Sigmoid colon (tissue), 7 donors: ENCODE results near the gene C2orf49. TPM values are rescaled to one million over a fixed set of nuclear protein-coding genes. Genes with fewer than 3 reads are reported as not detected.

Experiments used
- DNase-seq: peaks from one replicate; pipeline ENCODE4 v3.0.0-alpha.2; 2019
- H3K27ac ChIP-seq, 4 donors: fragments of 200-600 bp; sonication (generic); one replicate each; pipeline ENCODE4 v1.5.1; 2016 to 2019; ENCODE audit warnings: mild to moderate bottlenecking in 1 of 4
- H3K27me3 ChIP-seq, 3 donors: fragments of 200-600 bp; sonication (generic); one replicate each; pipeline ENCODE4 v1.5.1; 2019; ENCODE audit warnings: mild to moderate bottlenecking in 1 of 3
- H3K36me3 ChIP-seq, 4 donors: fragments of 200-600 bp; sonication (generic); one replicate each; pipeline ENCODE4 v1.5.1; 2016 to 2019
- H3K4me1 ChIP-seq, 4 donors: fragments of 200-600 bp; sonication (generic); one replicate each; pipeline ENCODE4 v1.5.1; 2017 to 2019
- H3K4me3 ChIP-seq, 4 donors: fragments of 200-600 bp; sonication (generic); one replicate each; pipeline ENCODE4 v1.5.1; 2017 to 2019; ENCODE audit warnings: mild to moderate bottlenecking in 2 of 4, moderate library complexity in 1 of 4
- H3K9me3 ChIP-seq, 4 donors: fragments of 200-600 bp in 3 of 4; sonication (generic) in 3 of 4; one replicate each; pipeline versions ENCODE4 v1.5.1 to v1.6.1; 2013 to 2019
- EP300 ChIP-seq, 4 donors: sonication (generic); formaldehyde crosslinking; IDR thresholded peaks; one replicate each; pipeline ENCODE4 v1.6.1; 2017; ENCODE audit warnings: antibody characterized with exemption in 4 of 4
- POLR2A ChIP-seq, 2 donors: fragments of 450-650 bp; IDR thresholded peaks; one replicate each; pipeline ENCODE4 v1.6.1; 2016; ENCODE audit warnings: antibody characterized with exemption in 2 of 2, mild to moderate bottlenecking in 2 of 2, moderate library complexity in 2 of 2
- POLR2AphosphoS5 ChIP-seq, 4 donors: sonication (generic); formaldehyde crosslinking; IDR thresholded peaks; one replicate each; pipeline ENCODE4 v1.6.1; 2017; ENCODE audit warnings: antibody characterized with exemption in 4 of 4
- WGBS, 2 donors: extraction: QIAGEN DNeasy Blood & Tissue Kit; methylation state at CpG; one replicate each; pipeline ENCODE4 v1.1.7; 2013; 5-methylcytosine and 5-hydroxymethylcytosine counted together
- intact Hi-C: fragments of 100-400 bp; cut with DNase I; formaldehyde crosslinking; loops from one replicate; pipeline ENCODE4 v1.15.1; 2023
- polyA plus RNA-seq, 3 donors: library from polyadenylated mRNA; stranded (reverse); fragments of 200-250 nt; gene quantifications; one replicate each; pipeline ENCODE4 v1.2.3, GENCODE V29; 2013
- total RNA-seq, 4 donors: library from RNA; depleted of rRNA; stranded (reverse); fragments of >200 nt; gene quantifications; one replicate each; pipeline ENCODE4 v1.1.0, GENCODE V29; 2016
- TF ChIP-seq, protein P1 (sequence below), 4 experiments: fragments of 450-650 bp in 3 of 4; fragments of 200-600 bp in 1 of 4; IDR thresholded peaks; one replicate each; pipeline ENCODE4 v1.5.1; 2016 to 2019; ENCODE audit warnings: antibody characterized with exemption in 4 of 4, mild to moderate bottlenecking in 3 of 4, moderate library complexity in 2 of 4
- donor health status: healthy with polysubstance abuse.
- donor health status: Bipolar disorder and iron deficiency.
- donor health status: healthy.

C2orf49 gene
- total and polyA plus RNA-seq, 7 donors, result 8.3 to 22.5 (median 15.7) TPM

DNA sequence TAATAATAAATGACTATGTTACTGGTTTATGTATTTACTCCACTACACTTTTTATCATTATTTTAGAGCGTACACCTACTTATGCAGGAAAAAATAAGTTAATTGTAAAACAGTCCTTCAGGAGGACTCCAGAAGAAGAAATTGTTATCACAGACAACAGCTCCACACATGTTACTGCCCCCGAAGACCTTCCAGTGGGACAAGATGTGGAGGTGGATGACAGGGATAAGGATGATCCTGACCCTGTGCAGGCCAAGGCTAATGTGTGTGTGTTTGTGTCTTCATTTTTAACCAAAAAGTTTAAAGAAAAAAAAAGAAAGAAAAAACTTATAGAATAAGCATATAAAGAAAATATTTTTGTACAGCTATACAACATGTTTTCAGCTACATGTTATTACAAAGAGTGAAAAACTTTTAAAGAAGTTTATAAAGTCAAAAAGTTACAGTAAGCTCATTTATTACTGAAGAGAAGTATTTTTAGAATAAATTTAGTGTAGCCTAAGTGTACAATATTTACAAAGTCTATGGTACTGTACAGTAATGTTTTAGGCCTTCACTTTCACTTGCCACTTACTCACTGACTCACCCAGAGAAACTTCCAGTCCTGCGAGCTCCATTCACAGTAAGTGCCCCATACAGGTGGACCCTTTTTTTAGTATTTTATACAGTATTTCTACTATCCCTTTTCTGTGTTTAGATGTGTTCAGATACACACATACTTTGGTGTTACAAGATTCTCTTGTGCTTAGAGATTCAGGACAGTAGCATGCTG, 15.3 kb upstream of the C2orf49 start:
- H3K27ac ChIP-seq, result no peak overlapping the region
- no peaks in the 10 kb centered on the region for H3K9me3 ChIP-seq
- H3K27me3 ChIP-seq, result no peaks in the 10 kb centered on the region
- DNase-seq, result no peak
- intact Hi-C loops, result no loop called here
- TF ChIP-seq POLR2AphosphoS5 (IDR thresholded peaks at IDR 0.05), result no peak
- TF ChIP-seq EP300 (IDR thresholded peaks at IDR 0.05), result no peak
- no peak for TF ChIP-seq POLR2A (IDR thresholded peaks at IDR 0.05)
- TF ChIP-seq, protein P1, sequence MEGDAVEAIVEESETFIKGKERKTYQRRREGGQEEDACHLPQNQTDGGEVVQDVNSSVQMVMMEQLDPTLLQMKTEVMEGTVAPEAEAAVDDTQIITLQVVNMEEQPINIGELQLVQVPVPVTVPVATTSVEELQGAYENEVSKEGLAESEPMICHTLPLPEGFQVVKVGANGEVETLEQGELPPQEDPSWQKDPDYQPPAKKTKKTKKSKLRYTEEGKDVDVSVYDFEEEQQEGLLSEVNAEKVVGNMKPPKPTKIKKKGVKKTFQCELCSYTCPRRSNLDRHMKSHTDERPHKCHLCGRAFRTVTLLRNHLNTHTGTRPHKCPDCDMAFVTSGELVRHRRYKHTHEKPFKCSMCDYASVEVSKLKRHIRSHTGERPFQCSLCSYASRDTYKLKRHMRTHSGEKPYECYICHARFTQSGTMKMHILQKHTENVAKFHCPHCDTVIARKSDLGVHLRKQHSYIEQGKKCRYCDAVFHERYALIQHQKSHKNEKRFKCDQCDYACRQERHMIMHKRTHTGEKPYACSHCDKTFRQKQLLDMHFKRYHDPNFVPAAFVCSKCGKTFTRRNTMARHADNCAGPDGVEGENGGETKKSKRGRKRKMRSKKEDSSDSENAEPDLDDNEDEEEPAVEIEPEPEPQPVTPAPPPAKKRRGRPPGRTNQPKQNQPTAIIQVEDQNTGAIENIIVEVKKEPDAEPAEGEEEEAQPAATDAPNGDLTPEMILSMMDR (IDR thresholded peaks at IDR 0.05), result no peak
- H3K36me3 ChIP-seq, result no peaks in the 10 kb centered on the region
- H3K4me3 ChIP-seq, result no peak overlapping the region
- 87 to 89% methylated on average over 3 of the region's 3 CpGs for WGBS, 2 donors
- H3K4me1 ChIP-seq, result peaks cover 0 to 9% (median 0%) of the 10 kb centered on the region in 4 donors

DNA sequence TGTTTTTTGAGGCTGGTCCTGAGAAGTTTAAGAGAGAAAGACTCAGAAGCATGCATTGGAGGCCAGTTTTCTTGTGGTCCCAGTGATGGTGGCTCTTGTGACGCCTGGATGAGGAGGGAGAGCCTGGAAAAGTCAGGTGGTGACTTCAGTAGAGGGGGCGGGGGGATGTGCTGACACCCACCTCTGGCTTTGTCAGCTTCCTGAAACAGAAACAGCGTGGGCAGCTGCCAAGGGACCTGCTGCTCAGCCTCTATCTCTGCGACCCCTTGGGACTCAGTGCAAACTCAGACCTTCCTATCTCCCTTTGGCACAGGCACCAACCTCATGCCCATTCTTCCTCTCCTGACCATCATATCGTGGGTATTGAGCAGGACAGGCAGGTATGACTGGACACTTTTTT, 14.2 kb upstream of the C2orf49 start:
- WGBS, 2 donors, result 72 to 81% methylated on average over 5 of the region's 5 CpGs
- intact Hi-C loops, result no loop called here
- DNase-seq, result no peak
- Histone ChIP-seq H3K4me3 (no peak overlapping the region), H3K4me1 (peaks cover 0 to 20% (median 4%) of the 10 kb centered on the region in 4 donors), H3K36me3 (no peaks in the 10 kb centered on the region), H3K27me3 (no peaks in the 10 kb centered on the region), H3K27ac (no peak overlapping the region), H3K9me3 (no peaks in the 10 kb centered on the region)
- TF ChIP-seq, protein P1 (IDR thresholded peaks at IDR 0.05), result no peak
- TF ChIP-seq EP300 (IDR thresholded peaks at IDR 0.05) (no peak), POLR2A (IDR thresholded peaks at IDR 0.05) (no peak), POLR2AphosphoS5 (IDR thresholded peaks at IDR 0.05) (no peak)

DNA sequence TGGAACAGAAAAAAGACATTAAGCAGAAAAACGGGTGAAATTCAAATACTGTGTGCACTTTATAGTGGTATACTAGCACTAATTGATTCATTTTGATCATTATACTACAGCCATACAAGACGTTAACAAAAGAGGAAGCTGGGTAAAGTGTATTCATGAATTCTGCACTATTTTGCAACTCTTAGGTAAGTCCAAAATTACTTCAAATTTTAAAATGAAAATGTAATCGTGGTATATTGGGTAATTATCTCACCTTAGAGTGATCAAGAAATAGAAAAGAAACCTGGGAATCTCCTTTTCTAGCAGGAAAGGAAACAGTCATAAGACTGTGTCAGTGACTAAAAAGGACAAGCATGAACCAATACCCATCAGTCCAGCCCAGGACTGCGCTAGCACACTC, 13.2 kb upstream of the C2orf49 start:
- intact Hi-C loops, result no loop called here

DNA sequence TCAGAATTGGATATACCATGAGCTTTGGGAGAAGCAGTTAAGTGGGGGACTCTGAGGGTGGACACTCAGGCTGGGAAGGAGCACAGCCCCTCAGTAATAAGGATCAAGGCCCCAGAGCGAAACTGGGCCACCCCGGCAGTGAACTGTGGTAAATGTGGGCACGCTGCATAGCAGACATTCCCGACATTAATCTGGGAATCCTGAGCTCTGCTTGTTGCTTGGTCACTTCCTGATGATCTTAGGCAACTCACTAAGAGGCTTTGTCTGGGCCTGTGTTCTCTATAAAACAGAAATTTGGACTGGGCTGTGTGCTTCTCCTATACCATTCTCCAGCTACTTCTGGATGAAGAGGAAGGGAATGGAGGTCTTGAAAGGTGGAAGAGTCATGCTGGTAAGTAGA, 12.6 kb upstream of the C2orf49 start:
- intact Hi-C loops, result no loop called here
- 76 to 94% methylated on average over 4 of the region's 4 CpGs for WGBS, 2 donors
- Histone ChIP-seq H3K4me3 (no peak overlapping the region), H3K4me1 (peaks cover 0 to 28% (median 12%) of the 10 kb centered on the region in 4 donors), H3K36me3 (no peaks in the 10 kb centered on the region), H3K9me3 (no peaks in the 10 kb centered on the region), H3K27me3 (no peaks in the 10 kb centered on the region), H3K27ac (no peak overlapping the region)
- TF ChIP-seq POLR2AphosphoS5 (IDR thresholded peaks at IDR 0.05), result no peak
- TF ChIP-seq, protein P1 (IDR thresholded peaks at IDR 0.05), result no peak
- TF ChIP-seq EP300 (IDR thresholded peaks at IDR 0.05), result no peak
- DNase-seq, result no peak

More for the DNA sequence above, 13.2 kb upstream of the C2orf49 start:
- Histone ChIP-seq H3K27ac (no peak overlapping the region), H3K9me3 (no peaks in the 10 kb centered on the region), H3K4me1 (peaks cover 0 to 29% (median 12%) of the 10 kb centered on the region in 4 donors), H3K27me3 (no peaks in the 10 kb centered on the region), H3K4me3 (no peak overlapping the region), H3K36me3 (no peaks in the 10 kb centered on the region)
- TF ChIP-seq EP300 (IDR thresholded peaks at IDR 0.05) (no peak), POLR2AphosphoS5 (IDR thresholded peaks at IDR 0.05) (no peak), POLR2A (IDR thresholded peaks at IDR 0.05) (no peak)
- TF ChIP-seq, protein P1 (IDR thresholded peaks at IDR 0.05), result no peak
- WGBS, 2 donors, result 65 to 68% methylated on average over 4 of the region's 4 CpGs
- DNase-seq, result no peak
